ENCODE data around the gene FOXD4L4.
"Not testable (repeated sequence)": the region's sequence is repeated elsewhere in the genome, so short reads cannot be mapped to it uniquely, and the experiment has no call there.

- not testable (repeated sequence) for TF ChIP-seq CTCF (conservative IDR thresholded peaks at IDR 0.05; ENCODE audit: low read depth, low read length); EZH2 (IDR thresholded peaks at IDR 0.05; ENCODE audit: low read length, unreplicated experiment)
Measured at GRCh38 chr9:65738133-65738532, 1.2 kb downstream of the FOXD4L4 start.
